GM12878 (cell line): Measurements from ENCODE around the gene TDRD12. TPM values are rescaled to one million over a fixed set of nuclear protein-coding genes. Genes with fewer than 3 reads are reported as not detected.

Source experiments
- ATAC-seq: fragments of 200-7000 bp; cut with Tn5 transposase; 3 replicates; pipeline ENCODE4 v1.9.1; 2020; ENCODE audit warnings: mild to moderate bottlenecking, moderate library complexity
- BruUV-seq: library from RNA; stranded (reverse); fragments of 400-500 nt; replicated peaks from 2 replicates; lab custom pipeline; 2021; lab: Mats Ljungman, UMichigan
- CTCF ChIA-PET: fragments of 300-600 bp; sonication (Branson Sonifier 250); formaldehyde crosslinking; extraction: SDS; loops from one replicate; lab custom pipeline; 2021; ENCODE audit warnings: inconsistent platforms; lab: Yijun Ruan, JAX
- POLR2A ChIA-PET: fragments of 350-600 bp; formaldehyde crosslinking; extraction: SDS; loops from one replicate; lab custom pipeline; 2021; ENCODE audit warnings: inconsistent platforms; lab: Charles Lee
- RAD21 ChIA-PET: fragments of 300-600 bp; sonication (Branson Sonifier 250); formaldehyde crosslinking; loops from one replicate; lab custom pipeline; 2023; ENCODE audit warnings: antibody characterized with exemption; ENCODE audit not compliant: unreplicated experiment; lab: Charles Lee
- SMC1A ChIA-PET: fragments of 300-600 bp; sonication (Branson Sonifier 250); formaldehyde crosslinking; loops from one replicate; lab custom pipeline; 2023; ENCODE audit not compliant: unreplicated experiment, uncharacterized antibody; lab: Charles Lee
- DNase-seq: peaks from one replicate; pipeline ENCODE4 v3.0.0-alpha.2; 2011; ENCODE audit warnings: low read depth, low spot score
- FAIRE-seq: peaks from 3 replicates; lab custom pipeline; 2011; peaks lifted over from hg19 to GRCh38; lab: Jason Lieb, UNC
- H2AFZ ChIP-seq: 2 replicates; pipeline ENCODE4 v1.6.0; 2011; ENCODE audit warnings: low read depth, low read length, control low read depth; ENCODE audit not compliant: control insufficient read depth
- H3K27ac ChIP-seq: 2 replicates; pipeline ENCODE4 v1.5.1; 2011; ENCODE audit warnings: control low read depth; ENCODE audit not compliant: control insufficient read depth, insufficient read depth
- H3K27me3 ChIP-seq, 2 experiments: replicated peaks in 1 of 2; 2 replicates each; pipeline versions ENCODE4 v1.6.0 to v1.6.1; 2011; ENCODE audit warnings: low read length in 1 of 2; ENCODE audit not compliant: control insufficient read depth in 2 of 2, insufficient read depth in 2 of 2
- H3K36me3 ChIP-seq, 2 experiments: 2 replicates each; pipeline ENCODE4 v1.5.1; 2011; ENCODE audit warnings: low read length in 1 of 2; ENCODE audit not compliant: control insufficient read depth in 2 of 2, insufficient read depth in 2 of 2
- H3K4me1 ChIP-seq: 2 replicates; pipeline ENCODE4 v1.6.1; 2011; ENCODE audit warnings: mild to moderate bottlenecking, low read length, moderate library complexity, mixed read lengths; ENCODE audit not compliant: control insufficient read depth, insufficient read depth
- H3K4me2 ChIP-seq: 2 replicates; pipeline ENCODE4 v1.6.0; 2011; ENCODE audit warnings: control low read depth; ENCODE audit not compliant: control insufficient read depth, insufficient read depth
- H3K4me3 ChIP-seq: fragments of 200-600 bp; sonication (generic); 2 replicates; pipeline ENCODE4 v1.5.1; 2016
- H3K79me2 ChIP-seq: 2 replicates; pipeline ENCODE4 v1.6.0; 2011; ENCODE audit warnings: low read length; ENCODE audit not compliant: control insufficient read depth, insufficient read depth
- H3K9ac ChIP-seq: 2 replicates; pipeline ENCODE4 v1.8.0; 2011; ENCODE audit warnings: low read length, control low read depth, mixed read lengths; ENCODE audit not compliant: control insufficient read depth, insufficient read depth
- H3K9me3 ChIP-seq: replicated peaks from 3 replicates; pipeline ENCODE4 v1.5.1; 2011; ENCODE audit warnings: mild to moderate bottlenecking, low read length; ENCODE audit not compliant: control insufficient read depth, insufficient read depth
- H4K20me1 ChIP-seq: 2 replicates; pipeline ENCODE4 v1.6.0; 2011; ENCODE audit not compliant: control insufficient read depth, insufficient read depth
- EZH2 ChIP-seq: IDR thresholded peaks from 2 replicates; pipeline ENCODE4 v1.6.1; 2012; ENCODE audit warnings: low read depth, mild to moderate bottlenecking, control low read depth, inconsistent platforms, low read length, borderline replicate concordance; ENCODE audit not compliant: control insufficient read depth
- LARP7 ChIP-seq: fragments of 450-650 bp; IDR thresholded peaks from 2 replicates; pipeline ENCODE4 v1.6.1; 2017; ENCODE audit warnings: mild to moderate bottlenecking
- SIX5 ChIP-seq: IDR thresholded peaks from 2 replicates; pipeline ENCODE4 v1.6.1; 2011; ENCODE audit warnings: mild to moderate bottlenecking, low read depth, low read length, moderate library complexity; ENCODE audit not compliant: severe bottlenecking
- USF1 ChIP-seq: IDR thresholded peaks from 2 replicates; pipeline ENCODE4 v1.6.1; 2011; ENCODE audit warnings: borderline replicate concordance, low read depth, mild to moderate bottlenecking, moderate library complexity, mixed read lengths, low read length; ENCODE audit not compliant: insufficient read depth; ENCODE audit errors: extremely low read length
- WGBS: methylation state at CpG from one replicate; pipeline ENCODE4 v1.1.6; 2016; ENCODE audit warnings: low lambda C conversion rate; ENCODE audit not compliant: insufficient replicate concordance, insufficient coverage; ENCODE audit errors: missing lambda C conversion rate; 5-methylcytosine and 5-hydroxymethylcytosine counted together
- in situ Hi-C: fragments of 300-500 bp; cut with MboI; formaldehyde crosslinking; loops from 9 replicates; pipeline ENCODE4 v1.14.3; 2018; ENCODE audit warnings: mixed read lengths
- intact Hi-C: fragments of 100-400 bp; cut with micrococcal nuclease; formaldehyde crosslinking; loops from one replicate; pipeline ENCODE4 v1.14.2; 2022; ENCODE audit not compliant: unreplicated experiment
- polyA plus RNA-seq, 11 experiments: library from polyadenylated mRNA; depleted of rRNA in 4 of 11; unstranded in 6 of 11; stranded (reverse) in 5 of 11; fragments of >200 nt; fragmentation: Nextera tagmentation in 4 of 11; fragmentation: Illumina TruSeq in 1 of 11; extraction: Ambion mirVana in 4 of 11; extraction: Trizol in 1 of 11; gene quantifications; 1 replicate in 1 of 11; 2 replicates in 10 of 11; pipeline versions ENCODE4 v1.2.1 to v1.2.3, GENCODE V29; 2011 to 2016; ENCODE audit warnings: inconsistent platforms in 2 of 11, missing spikeins in 2 of 11, low read depth in 1 of 11
- total RNA-seq, 4 experiments: library from RNA; depleted of rRNA in 3 of 4; stranded (reverse); fragments of >200 nt in 3 of 4; fragmentation: Illumina TruSeq in 1 of 4; extraction: Trizol in 1 of 4; gene quantifications; 2 replicates each; pipeline versions ENCODE4 v1.2.1 to v1.2.3, GENCODE V29; 2013 to 2021
- TF ChIP-seq, protein P1 (sequence below): fragments of 450-650 bp; IDR thresholded peaks from 2 replicates; pipeline ENCODE4 v1.6.1; 2017; ENCODE audit warnings: low read depth, mild to moderate bottlenecking, moderate library complexity

The TDRD12 gene
- total and polyA plus RNA-seq, 10 of the 15 experiments (the other 5 are each of a cell fraction or from before 2014, with no cell fraction given): 0.08 to 0.15 TPM; not detected in 8

- no peak for DNase-seq
- intact Hi-C loops: no loop called here
- BruUV-seq: no TSS peak
- no peaks in the 10 kb centered on the region for H3K36me3 ChIP-seq
- ChIA-PET CTCF (no interaction called here), POLR2A (no interaction called here), SMC1A (no interaction called here), RAD21 (no interaction called here)
- H3K27ac ChIP-seq: no peak overlapping the region
- no peak overlapping the region for H3K4me2 ChIP-seq
- TF ChIP-seq USF1 (no peak), EZH2 (no peak), SIX5 (no peak), LARP7 (no peak)
- TF ChIP-seq, protein P1, sequence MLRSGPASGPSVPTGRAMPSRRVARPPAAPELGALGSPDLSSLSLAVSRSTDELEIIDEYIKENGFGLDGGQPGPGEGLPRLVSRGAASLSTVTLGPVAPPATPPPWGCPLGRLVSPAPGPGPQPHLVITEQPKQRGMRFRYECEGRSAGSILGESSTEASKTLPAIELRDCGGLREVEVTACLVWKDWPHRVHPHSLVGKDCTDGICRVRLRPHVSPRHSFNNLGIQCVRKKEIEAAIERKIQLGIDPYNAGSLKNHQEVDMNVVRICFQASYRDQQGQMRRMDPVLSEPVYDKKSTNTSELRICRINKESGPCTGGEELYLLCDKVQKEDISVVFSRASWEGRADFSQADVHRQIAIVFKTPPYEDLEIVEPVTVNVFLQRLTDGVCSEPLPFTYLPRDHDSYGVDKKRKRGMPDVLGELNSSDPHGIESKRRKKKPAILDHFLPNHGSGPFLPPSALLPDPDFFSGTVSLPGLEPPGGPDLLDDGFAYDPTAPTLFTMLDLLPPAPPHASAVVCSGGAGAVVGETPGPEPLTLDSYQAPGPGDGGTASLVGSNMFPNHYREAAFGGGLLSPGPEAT: no peak
- H2AFZ ChIP-seq: no peak overlapping the region
- 58% methylated on average over 7 of the region's 7 CpGs for WGBS
- no peak overlapping the region for H3K9ac ChIP-seq
- H3K4me1 ChIP-seq: no peaks in the 10 kb centered on the region
- no peaks in the 10 kb centered on the region for H4K20me1 ChIP-seq
- H3K27me3 ChIP-seq: no peaks in the 10 kb centered on the region
- no peak for ATAC-seq
- no peaks in the 10 kb centered on the region for H3K79me2 ChIP-seq
- no peak for FAIRE-seq
- no peak overlapping the region for H3K4me3 ChIP-seq
- in situ Hi-C loops: no loop called here
- no peaks in the 10 kb centered on the region; the same call in 2 of the 3 replicates for H3K9me3 ChIP-seq
These were observed 118.0 kb downstream of the TDRD12 start for GRCh38 chr19:32837531-32837930.
